T-helper 2 cell (primary cell): ENCODE measurements around the gene PDGFB.
"Not testable (repeated sequence)": the region's sequence is repeated elsewhere in the genome, so short reads cannot be mapped to it uniquely, and the experiment has no call there.

Source experiments
- DNase-seq, 5 experiments: peaks; one replicate each; pipeline versions ENCODE4 v3.0.0 to v3.0.0-alpha.2; 2012 to 2022

The PDGFB gene

DNA sequence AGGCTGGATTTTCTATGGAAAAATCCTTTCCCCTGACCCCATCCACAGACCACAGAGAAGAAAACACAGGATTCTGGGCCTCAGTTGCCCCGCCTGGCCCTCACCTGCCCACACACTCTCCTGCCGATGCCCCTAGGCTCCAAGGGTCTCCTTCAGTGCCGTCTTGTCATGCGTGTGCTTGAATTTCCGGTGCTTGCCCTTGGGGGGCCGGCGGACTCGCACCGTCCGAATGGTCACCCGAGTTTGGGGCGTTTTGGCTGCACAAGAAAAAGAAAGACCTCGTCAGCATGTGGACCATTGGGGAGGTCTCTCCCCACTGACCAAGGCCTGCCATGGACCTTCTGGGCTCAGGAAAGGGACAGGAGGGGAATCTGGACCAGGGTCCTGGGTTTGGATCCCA lies 19.2 kb downstream of the PDGFB start:
- DNase-seq, result no peak

DNA sequence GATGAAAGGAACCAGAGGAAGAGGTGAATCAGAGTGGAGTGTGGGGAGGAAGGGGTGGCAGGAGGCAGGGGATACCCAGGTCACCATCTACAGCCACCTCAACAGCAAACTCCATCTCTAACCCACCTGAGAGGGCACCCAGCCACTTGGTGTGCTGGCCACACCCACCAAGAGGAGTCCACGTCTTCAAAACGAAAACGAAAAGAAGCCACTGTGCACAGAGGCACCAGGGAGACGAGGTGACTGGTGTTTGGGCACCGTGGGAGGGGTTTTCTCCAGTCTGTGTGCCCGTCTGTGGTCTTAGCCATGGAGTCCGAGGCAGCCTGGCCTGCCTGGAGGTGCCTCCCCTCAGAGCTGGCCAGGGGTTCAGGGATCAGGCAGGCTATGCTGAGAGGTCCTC lies 20.2 kb downstream of the PDGFB start:
- DNase-seq, result no peak

DNA sequence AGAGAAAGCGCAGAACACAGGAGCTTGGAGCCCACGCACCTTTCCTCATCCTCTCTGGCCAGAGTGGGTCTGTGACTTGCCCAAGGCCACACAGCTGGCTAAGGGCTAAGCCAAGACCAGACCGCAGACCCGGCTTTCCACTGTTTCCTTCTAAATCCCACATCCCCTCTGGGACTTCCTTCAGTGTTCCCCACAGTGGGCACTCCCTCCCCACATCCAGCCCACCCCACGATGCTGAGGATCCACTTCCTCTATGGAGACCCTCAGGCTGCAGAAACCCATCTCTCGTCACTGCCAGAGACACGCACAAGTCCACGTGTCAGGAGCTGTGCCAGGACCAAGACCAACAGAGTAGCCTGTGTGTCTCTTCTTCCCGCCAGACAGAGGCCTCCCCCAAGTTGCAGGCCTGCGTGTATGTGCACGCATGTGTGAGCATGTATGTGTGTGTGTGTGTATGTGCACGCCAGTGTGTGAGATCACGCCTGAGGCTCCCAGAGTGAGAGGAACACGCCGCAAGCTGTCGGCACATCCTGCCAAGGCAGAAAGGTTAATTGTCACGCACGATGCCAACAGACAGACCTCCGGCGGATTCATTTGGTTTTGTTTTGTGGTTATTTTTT lies 21.6 kb downstream of the PDGFB start:
- peak in 2 of 5 experiments; percentile 29 to 58 for DNase-seq

DNA sequence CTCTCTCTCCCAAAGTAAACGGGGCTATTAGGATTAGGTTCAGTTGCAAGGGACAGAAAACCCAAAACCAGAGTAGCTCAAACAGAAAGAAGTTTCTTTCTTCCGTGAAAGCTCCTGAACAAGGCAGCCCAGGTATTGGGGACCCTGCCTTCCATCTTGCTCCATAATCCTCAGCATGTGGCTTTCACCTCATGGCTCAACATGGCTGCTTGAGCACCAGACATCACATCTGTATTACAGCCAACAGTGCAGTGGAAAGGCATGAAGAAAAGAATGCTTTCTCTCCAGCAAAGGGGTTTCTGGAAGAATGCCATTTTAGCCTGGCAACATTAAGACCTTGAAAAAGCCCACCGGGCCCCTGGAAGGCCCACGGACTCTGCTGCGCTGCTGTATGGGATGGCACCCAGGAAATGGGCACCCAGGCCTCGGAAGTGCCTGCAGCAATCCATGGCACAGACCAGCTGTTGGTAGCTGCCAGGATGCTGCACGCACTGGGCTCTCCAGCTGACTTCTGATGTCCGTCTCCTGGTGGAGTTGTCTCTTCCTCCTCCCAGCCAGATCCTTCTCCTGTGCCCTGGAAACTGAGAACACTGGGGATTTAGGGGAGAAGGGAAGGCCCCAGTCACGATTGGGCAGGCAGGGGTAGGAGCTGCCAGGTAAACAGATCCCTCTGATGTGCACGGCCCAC lies 22.6 kb downstream of the PDGFB start:
- DNase-seq, result no peak

DNA sequence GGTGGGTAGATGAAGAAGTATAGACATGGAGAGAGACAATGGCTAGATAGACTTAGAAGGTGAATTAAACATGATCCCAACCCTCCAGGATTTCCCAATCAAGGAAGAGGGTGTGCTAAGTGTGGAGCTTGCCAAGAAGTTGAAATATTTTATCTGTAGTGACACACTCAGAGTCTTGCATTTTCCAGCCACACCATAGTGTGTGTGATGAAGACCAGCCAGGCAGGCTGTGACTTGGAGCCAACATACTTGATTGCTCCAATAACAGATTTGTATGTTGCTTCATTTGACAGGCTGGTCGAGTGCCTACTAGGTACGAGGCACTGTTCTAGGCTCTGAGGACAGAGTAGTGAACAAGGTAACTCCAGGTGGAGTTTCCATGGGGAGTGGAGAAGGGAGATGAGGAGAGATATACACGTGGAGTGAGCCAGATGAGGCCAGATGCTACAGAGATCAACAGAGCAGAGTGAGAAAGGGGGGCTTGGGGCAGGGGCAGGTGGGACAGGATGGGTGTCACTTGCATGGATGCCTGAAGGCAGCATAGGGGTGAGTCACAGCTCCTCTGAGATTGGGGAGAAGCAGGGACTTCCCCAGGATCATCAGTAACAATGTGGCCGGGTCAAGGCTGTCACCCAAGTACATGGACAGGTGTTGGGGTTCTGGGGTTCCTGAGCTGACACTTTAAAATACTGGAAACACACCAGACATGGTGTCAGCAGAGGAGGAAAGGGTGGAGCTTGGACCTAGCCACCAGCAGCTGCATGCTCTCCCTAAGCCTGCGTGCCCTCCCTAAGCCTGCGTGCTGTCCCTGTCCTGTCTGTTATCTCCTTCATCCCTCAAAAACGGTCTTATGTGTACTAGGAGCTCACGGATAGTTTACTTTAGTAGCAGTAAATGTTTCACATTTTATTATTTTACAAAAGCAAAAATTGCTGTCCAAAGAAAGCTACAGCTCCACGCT lies 23.6 kb downstream of the PDGFB start:
- no peak for DNase-seq

DNA sequence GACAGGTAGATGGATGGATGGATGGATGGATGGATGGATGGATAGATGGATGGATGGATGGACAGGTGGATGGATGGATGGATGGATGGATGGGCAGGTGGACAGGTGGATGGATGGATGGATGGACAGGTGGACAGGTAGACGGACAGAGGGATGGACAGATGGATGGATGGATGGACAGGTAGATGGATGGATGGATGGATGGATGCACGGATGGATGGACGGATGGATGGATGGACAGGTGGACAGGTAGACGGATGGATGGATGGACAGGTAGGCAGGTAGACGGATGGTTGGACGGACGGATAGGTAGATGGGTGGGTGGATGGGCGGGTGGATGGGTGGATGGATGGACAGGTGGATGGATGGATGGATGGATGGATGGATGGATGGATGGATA lies 24.3 kb downstream of the PDGFB start:
- DNase-seq, result no peak

DNA sequence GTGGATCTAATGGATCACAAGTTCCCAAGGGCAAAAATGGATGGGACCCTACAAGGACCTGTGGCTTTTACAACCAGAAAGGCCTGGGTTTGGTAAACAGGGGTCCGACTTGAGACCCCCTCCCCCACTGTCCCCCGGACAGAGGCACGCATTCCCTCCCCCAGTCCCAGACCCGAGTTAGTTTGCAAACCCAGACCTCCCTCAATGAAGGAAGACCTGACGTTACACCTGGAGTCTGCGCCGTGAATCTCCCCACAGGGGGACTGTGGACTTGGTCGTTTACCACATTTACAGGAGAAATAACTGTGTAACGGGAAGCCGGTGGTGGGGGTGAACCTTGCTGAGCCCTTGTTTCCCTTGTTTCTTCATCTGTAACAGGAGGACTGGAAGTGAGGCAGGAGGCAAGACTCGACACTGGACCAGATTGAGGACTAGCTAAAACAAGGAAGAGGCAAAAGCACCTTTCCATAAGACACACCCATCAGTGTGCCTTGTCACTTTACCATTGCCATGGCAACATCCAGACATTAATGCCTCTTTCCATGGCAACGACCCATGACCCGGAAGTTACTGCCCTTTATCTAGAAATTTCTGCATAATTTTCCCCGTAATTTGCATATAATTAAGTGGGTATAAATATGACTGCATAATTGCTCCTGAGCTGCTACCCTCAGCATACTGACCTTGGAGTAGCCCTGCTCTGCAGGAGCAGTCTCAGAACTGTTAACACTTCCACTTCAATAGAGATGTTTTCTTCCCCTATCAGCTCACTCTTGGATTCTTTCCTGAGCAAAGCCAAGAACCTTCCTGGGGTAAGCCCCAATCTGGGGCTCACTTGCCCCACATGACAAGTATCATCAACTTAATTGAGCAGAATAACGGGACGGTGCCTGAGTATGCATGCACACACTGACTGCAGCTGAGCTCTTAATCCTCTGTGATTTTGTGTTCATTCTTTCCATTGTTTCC lies 25.4 kb downstream of the PDGFB start:
- no peak for DNase-seq

DNA sequence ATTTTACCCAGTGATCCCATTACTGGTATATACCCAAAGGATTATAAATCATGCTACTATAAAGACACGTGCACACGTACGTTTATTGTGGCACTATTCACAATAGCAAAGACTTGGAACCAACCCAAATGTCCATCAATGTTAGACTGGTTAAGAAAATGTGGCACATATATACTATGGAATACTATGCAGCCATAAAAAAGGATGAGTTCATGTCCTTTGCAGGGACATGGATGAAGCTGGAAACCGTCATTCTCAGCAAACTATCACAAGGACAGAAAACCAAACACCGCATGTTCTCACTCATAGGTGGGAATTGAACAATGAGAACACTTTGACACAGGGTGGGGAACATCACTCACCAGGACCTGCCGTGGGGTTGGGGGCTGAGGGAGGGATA lies 26.4 kb downstream of the PDGFB start:
- not testable (repeated sequence) for DNase-seq

DNA sequence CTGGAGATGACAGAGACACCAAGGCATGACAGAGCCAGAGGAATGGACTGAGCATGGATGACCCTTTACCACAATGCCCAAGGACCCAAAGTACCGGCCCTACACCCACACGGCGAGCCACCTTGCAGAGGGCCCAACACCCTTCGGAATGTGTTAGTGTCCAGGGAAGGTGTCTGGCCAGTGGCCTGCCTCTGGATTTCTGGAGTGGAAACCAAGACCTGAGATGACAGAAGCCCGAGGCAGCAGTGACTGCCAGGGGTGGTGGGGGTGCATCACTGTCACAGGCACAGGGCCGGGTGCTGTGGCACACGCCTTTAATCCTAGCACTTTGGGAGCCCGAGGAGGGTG lies 28.7 kb downstream of the PDGFB start:
- DNase-seq, result no peak

DNA sequence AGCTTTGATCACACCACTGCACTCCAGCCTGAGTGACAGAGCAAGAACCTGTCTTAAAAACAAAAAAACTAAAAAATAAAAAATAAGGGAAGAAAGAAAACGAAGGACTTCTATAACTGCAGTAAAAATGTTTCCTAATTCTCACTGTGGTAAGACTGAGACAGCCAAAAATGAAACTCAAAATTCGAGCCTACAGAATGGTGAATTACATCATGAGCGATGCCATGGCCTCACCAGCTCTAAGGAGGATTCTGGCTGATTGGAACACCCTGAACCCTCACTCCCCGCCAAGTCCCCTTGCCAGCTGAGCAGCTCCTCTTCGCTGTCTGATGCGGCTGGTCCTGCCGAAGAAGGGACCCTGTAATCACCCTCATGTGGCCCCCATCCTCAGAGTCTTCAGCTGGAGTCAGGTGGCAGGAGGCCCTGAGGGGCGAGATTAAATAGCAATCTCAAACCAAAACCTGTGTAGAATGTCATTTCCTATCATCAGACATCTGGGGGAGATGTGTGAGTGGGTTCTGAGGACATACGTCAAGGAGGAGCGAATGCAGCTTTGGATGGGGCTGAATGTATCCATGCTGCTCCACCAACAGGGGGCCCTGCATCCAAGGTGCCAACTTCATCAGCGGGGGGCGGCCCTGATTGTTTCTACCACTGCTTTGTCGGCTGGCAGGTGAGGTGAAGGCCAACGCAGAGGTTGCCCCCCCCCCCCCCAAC lies 29.2 kb downstream of the PDGFB start:
- DNase-seq, result peak in 1 of 5 experiments; percentile 46

DNA sequence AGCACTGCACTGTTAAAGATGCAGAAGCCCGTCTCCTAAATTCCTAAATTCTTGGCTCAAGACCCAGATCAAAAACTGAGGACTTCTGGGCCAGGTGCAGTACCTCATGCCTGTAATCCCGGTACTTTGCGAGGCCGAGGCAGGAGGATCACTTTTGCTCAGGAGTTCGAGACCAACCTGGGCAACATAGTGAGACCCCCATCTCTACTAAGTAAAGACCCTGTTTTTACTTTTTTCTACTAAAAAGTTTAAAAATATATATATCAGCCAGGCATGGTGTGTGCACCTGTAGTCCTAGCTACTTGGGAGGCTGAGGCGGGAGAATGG lies 29.7 kb downstream of the PDGFB start:
- DNase-seq, result no peak

DNA sequence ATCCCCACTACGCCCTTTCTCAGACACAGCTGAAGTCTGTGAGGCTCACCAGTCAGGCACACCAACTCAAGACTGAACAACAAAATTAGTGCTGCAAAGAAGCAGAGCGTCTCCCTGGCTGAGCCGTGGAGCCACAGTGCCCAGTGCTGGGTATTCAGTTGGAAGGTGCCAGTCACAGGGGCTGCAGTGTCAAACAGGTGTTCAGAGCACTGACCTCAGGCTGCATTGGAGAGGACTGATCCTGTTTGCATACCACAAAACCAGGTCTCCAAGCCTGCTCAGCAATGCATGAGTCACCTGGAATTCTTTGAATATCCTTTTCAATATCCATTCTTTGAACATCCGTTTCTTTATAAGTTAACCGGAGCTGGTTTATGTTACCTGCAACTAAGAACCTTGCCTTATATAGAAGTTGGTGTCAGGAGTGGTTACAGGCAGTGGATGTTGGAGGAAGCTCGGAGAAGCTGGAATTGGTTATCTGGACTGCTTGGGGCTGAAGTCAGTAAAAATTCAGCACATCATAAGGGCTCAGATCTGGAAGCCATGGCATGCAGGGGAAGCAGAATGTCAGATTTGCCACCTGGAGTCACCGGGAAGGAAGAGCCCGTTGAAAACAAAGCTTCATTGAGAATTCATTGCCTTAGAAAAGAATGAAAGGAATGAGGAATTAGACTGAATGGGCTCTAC lies 30.3 kb downstream of the PDGFB start:
- no peak for DNase-seq

DNA sequence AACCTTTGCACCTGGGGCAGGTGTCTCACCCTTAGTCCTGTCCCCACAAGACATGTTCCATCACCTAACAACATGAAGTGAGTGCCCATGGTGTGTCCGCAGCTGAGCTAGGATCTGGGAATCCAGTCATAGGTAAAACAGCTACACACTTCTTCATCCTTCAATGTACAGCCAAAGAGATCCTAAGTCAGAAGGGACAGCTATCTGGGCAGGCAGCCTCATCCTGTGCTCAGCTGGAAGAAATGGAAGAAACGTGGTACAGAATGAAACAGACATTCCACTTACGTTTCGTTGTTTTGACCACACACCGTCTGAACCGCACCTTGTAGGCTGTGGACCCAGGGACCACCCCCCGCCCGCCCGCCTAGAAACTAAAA lies 30.8 kb downstream of the PDGFB start:
- DNase-seq, result no peak

DNA sequence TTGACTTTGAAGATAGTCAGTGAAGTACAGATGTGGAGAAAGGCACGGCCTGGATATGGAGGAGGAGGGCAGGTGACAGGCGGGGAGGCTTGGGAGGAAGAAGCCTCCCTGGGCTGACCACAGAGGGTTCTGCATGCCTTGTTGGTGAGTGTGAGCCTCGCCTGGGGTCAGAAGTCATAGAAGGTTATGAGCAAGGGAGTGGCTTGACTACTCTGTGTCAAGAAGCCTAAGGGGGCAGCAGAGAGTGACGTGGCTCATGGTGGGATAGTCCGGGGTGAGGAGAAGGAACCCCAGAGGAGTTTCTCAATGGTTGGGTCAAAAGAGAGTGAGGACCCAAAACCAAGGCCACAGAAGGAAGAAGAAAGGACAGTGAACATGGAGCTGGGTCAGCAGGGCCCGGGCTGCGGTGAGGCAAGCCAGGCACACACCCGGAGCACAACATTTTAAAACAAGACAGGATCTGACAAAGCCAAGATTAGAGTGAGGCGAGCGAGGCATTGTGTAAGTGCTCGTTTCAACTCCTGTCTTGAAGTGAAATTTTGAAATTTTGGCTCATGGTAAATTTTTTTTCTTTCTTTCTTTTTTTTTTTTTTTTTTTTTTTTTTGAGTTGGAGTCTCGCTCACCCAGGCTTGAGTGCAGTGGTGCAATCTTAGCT lies 31.9 kb downstream of the PDGFB start:
- no peak for DNase-seq

DNA sequence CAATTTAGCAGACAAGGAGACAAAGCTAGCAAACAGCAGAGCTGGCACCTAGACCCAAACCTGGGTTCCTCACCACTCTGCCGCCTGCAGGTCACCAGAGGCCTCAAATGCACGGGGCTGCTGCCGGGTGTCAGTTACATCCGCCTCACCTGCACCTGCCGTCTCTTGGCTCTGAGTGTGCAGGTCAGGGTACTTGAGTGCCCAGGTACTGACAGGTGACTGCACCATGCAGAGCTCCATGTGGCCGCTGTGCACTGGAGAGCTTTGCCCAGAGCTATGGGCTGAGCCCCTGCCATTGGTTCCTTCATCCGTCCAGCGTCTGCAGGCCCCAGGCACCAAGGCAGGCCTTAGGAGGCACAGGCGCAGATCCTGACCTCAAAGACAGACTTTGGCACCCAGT lies 35.0 kb downstream of the PDGFB start:
- no peak for DNase-seq

DNA sequence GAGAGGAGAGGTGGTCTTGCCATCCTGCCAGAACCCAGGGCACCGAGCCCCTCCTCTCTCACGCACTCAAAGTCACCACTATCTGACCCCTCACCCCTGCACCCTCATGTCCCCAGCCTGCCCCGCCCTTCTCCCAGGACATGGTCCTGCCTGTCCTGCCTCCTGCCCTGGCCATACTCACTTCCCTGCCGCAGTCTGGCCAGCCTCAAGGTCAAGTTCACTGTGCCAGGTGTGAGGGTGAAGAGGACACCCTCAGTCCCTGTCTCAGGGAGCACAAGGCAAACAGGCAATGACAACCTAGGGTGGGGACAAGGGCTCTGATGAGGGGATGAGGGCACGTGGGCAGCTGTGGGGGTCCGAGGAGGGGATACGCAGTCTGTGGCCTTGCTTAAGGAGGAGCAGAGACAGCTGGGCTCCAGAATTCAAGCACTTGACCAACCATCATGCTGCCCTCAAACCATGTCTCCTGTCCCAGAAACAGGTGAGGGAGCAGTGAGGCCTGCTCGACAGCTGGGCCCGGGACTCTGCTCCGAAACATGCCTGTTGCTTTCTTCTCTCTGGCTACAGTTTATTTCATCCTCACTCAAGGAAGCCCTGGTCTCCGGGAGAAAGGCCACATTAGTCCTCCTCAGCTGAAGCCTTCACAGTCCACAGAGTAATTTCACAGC lies 36.6 kb downstream of the PDGFB start:
- no peak for DNase-seq

DNA sequence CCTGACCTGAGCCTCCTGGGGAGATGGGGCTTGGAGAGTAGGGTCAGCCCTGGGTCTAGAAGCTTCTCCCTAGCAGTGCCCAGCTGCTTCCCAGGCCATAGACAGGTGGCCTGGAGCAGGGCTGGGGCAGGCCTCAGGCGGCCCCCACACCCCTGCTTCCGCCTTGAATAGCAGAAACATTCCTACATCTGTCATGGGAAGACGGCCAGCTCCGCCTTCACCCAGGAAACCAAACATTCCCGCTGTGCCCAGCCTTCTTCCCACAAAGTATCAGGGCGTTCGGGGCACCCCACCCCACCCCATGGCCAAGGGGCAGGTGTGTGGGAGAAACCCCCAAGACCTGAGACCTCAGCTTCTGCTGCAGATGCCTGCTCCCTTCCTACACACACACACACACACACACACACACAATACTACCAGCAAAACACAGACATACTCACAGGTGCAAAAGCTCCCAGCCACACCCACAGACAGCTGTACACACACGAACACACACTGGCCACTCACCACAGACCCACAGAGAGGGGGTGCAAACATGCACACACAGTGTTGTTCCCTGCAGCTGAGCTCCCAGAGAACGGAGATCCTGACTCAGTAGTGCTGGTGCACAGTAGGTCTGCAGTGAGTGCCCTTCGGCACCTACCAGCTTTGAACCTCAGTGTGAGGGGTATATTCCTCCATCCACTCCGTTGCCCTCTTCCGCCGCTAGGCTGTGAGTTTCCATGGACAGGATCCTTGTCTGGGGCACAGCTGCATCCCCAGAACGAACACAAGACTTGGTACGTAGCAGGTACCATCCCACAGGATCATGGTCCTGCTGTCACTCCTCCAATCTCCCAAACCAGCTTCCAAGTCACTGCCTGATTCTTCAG lies 37.4 kb downstream of the PDGFB start:
- no peak for DNase-seq

DNA sequence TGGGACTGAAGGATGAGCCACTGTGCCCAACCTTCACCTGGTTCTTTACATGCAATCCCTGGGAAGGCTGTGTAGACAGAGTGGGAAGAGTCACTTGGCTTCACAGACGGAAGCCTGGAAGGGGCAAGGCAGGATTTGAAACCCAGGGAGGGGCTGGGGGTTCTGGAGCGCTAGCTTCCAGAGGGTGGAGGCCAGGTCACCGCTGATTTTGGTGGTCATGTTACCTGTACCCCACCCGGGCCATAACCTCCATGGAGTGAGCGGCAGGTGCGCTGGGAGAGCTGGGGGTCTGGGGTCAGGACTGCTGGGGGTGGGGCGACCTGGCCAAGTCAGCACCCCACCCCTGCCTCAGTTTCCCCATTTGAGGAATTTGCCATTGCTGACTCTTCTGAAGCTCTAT lies 38.3 kb downstream of the PDGFB start:
- no peak for DNase-seq

DNA sequence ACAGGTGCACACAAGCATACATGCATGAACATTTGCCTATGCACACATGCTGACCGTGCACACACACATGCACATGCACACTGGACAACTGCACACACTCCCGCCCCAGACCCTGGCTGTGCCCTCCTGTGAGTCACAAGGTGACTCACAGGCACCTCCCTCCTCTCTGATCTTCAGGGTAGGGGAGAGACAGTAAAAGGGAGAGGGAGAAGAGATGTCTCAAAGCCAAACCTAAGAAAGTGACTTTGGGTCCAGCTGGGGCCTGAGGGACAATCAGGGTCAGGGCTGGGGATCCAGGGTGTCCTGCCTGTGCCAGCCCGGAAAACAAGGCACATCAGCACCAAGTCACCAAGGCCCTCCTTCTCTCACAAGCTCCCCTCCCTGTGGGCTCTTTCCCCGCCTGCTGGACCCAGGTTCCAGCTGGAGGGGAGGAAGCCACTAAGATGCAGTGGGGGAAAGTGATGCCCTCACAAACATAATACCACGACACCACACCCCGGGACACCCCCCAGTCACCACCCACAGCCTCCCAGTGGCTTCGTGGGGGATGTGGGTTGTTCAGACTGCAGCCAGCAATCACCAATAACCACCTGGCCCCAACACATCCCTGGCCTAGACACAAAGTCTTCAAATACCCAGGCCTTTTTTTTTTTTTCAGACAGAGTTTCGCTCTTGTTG lies 39.3 kb downstream of the PDGFB start:
- peak in 1 of 5 experiments; percentile 86 for DNase-seq
